H9 (cell line): ENCODE measurements around the gene LIPA. TPM values are rescaled to one million over a fixed set of nuclear protein-coding genes. Genes with fewer than 3 reads are reported as not detected.
A peak's percentile ranks its signal among the peaks of the same experiment; 100 is the strongest.

Experiments
- DNase-seq: peaks from one replicate; pipeline ENCODE4 v3.0.0-alpha.2; 2017
- H2AFZ ChIP-seq: one replicate; pipeline ENCODE4 v1.6.1; 2013; ENCODE audit warnings: mild to moderate bottlenecking, low read length, control low read depth, moderate library complexity
- H2AK5ac ChIP-seq: 2 replicates; pipeline ENCODE4 v1.6.1; 2013; ENCODE audit warnings: low read length, control low read depth, mixed read lengths; ENCODE audit not compliant: insufficient read length
- H2BK120ac ChIP-seq: one replicate; pipeline ENCODE4 v1.6.1; 2013; ENCODE audit warnings: low read depth, mild to moderate bottlenecking, low read length, control low read depth, inconsistent platforms; ENCODE audit not compliant: poor library complexity, severe bottlenecking
- H2BK12ac ChIP-seq: 2 replicates; pipeline ENCODE4 v1.6.1; 2013; ENCODE audit warnings: low read length, control low read depth, mixed read lengths, low read depth; ENCODE audit not compliant: insufficient read length
- H2BK15ac ChIP-seq: 2 replicates; pipeline ENCODE4 v1.6.1; 2013; ENCODE audit warnings: low read depth, low read length, control low read depth
- H2BK20ac ChIP-seq: one replicate; pipeline ENCODE4 v1.6.1; 2013; ENCODE audit warnings: low read depth, mild to moderate bottlenecking, low read length, control low read depth, inconsistent platforms; ENCODE audit not compliant: poor library complexity, severe bottlenecking
- H2BK5ac ChIP-seq: 2 replicates; pipeline ENCODE4 v1.6.1; 2013; ENCODE audit warnings: low read length, control low read depth, mixed read lengths; ENCODE audit not compliant: insufficient read length
- H3K14ac ChIP-seq: 2 replicates; pipeline ENCODE4 v1.6.1; 2013; ENCODE audit warnings: low read length, control low read depth; ENCODE audit not compliant: insufficient read depth
- H3K18ac ChIP-seq: 2 replicates; pipeline ENCODE4 v1.6.1; 2013; ENCODE audit warnings: low read depth, mild to moderate bottlenecking, mixed read lengths, low read length, control low read depth; ENCODE audit not compliant: insufficient read length
- H3K23ac ChIP-seq: 2 replicates; pipeline ENCODE4 v1.6.1; 2013; ENCODE audit warnings: low read length, control low read depth, mixed read lengths, low read depth; ENCODE audit not compliant: insufficient read length
- H3K23me2 ChIP-seq: 2 replicates; pipeline ENCODE4 v1.6.1; 2013; ENCODE audit warnings: low read depth, mild to moderate bottlenecking, mixed read lengths, low read length, control low read depth; ENCODE audit not compliant: insufficient read length, poor library complexity, severe bottlenecking
- H3K27ac ChIP-seq: 2 replicates; pipeline ENCODE4 v1.5.1; 2013; ENCODE audit warnings: low read length, control low read depth, mixed read lengths, low read depth; ENCODE audit not compliant: insufficient read length
- H3K27me3 ChIP-seq: 2 replicates; pipeline ENCODE4 v1.6.1; 2013; ENCODE audit warnings: low read length, control low read depth, inconsistent platforms; ENCODE audit not compliant: insufficient read depth
- H3K4ac ChIP-seq: 2 replicates; pipeline ENCODE4 v1.6.1; 2013; ENCODE audit warnings: low read depth, mild to moderate bottlenecking, control low read depth, inconsistent platforms, low read length, moderate library complexity
- H3K4me1 ChIP-seq: 2 replicates; pipeline ENCODE4 v1.6.1; 2013; ENCODE audit warnings: low read length, control low read depth, inconsistent platforms; ENCODE audit not compliant: insufficient read depth
- H3K4me2 ChIP-seq: 2 replicates; pipeline ENCODE4 v1.6.1; 2013; ENCODE audit warnings: low read length, control low read depth, mixed read lengths; ENCODE audit not compliant: insufficient read length, insufficient read depth
- H3K56ac ChIP-seq: 2 replicates; pipeline ENCODE4 v1.6.1; 2013; ENCODE audit warnings: low read depth, mild to moderate bottlenecking, mixed read lengths, low read length, control low read depth; ENCODE audit not compliant: insufficient read length
- H3K79me1 ChIP-seq: 2 replicates; pipeline ENCODE4 v1.6.1; 2013; ENCODE audit warnings: low read depth, mild to moderate bottlenecking, moderate library complexity, low read length, control low read depth, inconsistent platforms; ENCODE audit not compliant: insufficient read depth, poor library complexity, severe bottlenecking
- H3K79me2 ChIP-seq: 2 replicates; pipeline ENCODE4 v1.6.1; 2013; ENCODE audit warnings: low read length, control low read depth, inconsistent platforms; ENCODE audit not compliant: insufficient read depth
- H3K9ac ChIP-seq: 2 replicates; pipeline ENCODE4 v1.6.1; 2013; ENCODE audit warnings: low read length, control low read depth, mixed read lengths; ENCODE audit not compliant: insufficient read length; ENCODE audit errors: extremely low read depth
- H3K9me3 ChIP-seq: one replicate; pipeline ENCODE4 v1.6.1; 2013; ENCODE audit warnings: low read depth, low read length, inconsistent platforms; ENCODE audit not compliant: control insufficient read depth
- H3T11ph ChIP-seq: one replicate; pipeline ENCODE4 v1.6.1; 2013; ENCODE audit warnings: mild to moderate bottlenecking, low read length, control low read depth, inconsistent platforms
- H4K20me1 ChIP-seq: one replicate; pipeline ENCODE4 v1.6.1; 2013; ENCODE audit not compliant: control insufficient read depth, insufficient read length, insufficient read depth
- H4K5ac ChIP-seq: 2 replicates; pipeline ENCODE4 v1.6.1; 2013; ENCODE audit warnings: low read depth, mild to moderate bottlenecking, mixed read lengths, low read length, control low read depth; ENCODE audit not compliant: insufficient read length
- H4K8ac ChIP-seq: replicated peaks from 2 replicates; pipeline ENCODE4 v1.6.1; 2013; ENCODE audit warnings: low read length, control low read depth, mixed read lengths, low read depth; ENCODE audit not compliant: insufficient read length
- H4K91ac ChIP-seq: 2 replicates; pipeline ENCODE4 v1.6.1; 2013; ENCODE audit warnings: low read depth, mild to moderate bottlenecking, moderate library complexity, mixed read lengths, low read length, control low read depth; ENCODE audit not compliant: insufficient read length
- H3K27ac Mint-ChIP-seq, 3 experiments: 2 replicates in 2 of 3; 3 replicates in 1 of 3; pipeline ENCODE4 v1.8.0; 2020 to 2021; ENCODE audit warnings: mixed read lengths in 3 of 3, mild to moderate bottlenecking in 1 of 3, moderate library complexity in 1 of 3
- H3K27me3 Mint-ChIP-seq: 2 replicates; pipeline ENCODE4 v1.8.0; 2021; ENCODE audit warnings: low read depth, mild to moderate bottlenecking, moderate library complexity, mixed read lengths
- H3K36me3 Mint-ChIP-seq, 3 experiments: 2 replicates in 2 of 3; 3 replicates in 1 of 3; pipeline ENCODE4 v1.8.0; 2020 to 2021; ENCODE audit warnings: low read depth in 3 of 3, mixed read lengths in 3 of 3; ENCODE audit not compliant: insufficient read depth in 1 of 3
- H3K4me1 Mint-ChIP-seq, 2 experiments: 2 replicates each; pipeline ENCODE4 v1.8.0; 2020; ENCODE audit warnings: mixed read lengths in 2 of 2
- H3K4me3 Mint-ChIP-seq, 2 experiments: 2 replicates in 1 of 2; 3 replicates in 1 of 2; pipeline ENCODE4 v1.8.0; 2020 to 2021; ENCODE audit warnings: mild to moderate bottlenecking in 2 of 2, mixed read lengths in 2 of 2, moderate library complexity in 1 of 2
- H3K9me3 Mint-ChIP-seq, 2 experiments: 2 replicates in 1 of 2; 3 replicates in 1 of 2; pipeline ENCODE4 v1.8.0; 2020; ENCODE audit warnings: mild to moderate bottlenecking in 2 of 2, mixed read lengths in 2 of 2, moderate library complexity in 1 of 2
- whole genome bisulfite sequencing: extraction: QIAGEN DNeasy Blood & Tissue Kit; methylation state at CpG from one replicate; pipeline ENCODE4 v1.1.7; 2013; ENCODE audit warnings: missing lambda C conversion rate, low lambda C conversion rate, mixed read lengths; ENCODE audit not compliant: insufficient read length; ENCODE audit errors: extremely low coverage; 5-methylcytosine and 5-hydroxymethylcytosine counted together
- total RNA-seq: library from RNA; stranded (reverse); gene quantifications from 2 replicates; pipeline ENCODE4 v1.2.1, GENCODE V29; 2021
- TF ChIP-seq, protein P1 (sequence below): fragments of 200-600 bp; sonication (generic); conservative IDR thresholded peaks from 3 replicates; pipeline ENCODE4 v1.8.0; 2021; ENCODE audit warnings: antibody characterized with exemption, mild to moderate bottlenecking

LIPA gene
- total RNA-seq, 1 experiment from 2014 or later, result 20.9 TPM

GRCh38 chr10:89215511-89215910 lies 36.1 kb downstream of the LIPA start:
- Histone ChIP-seq H3K27me3 (no peaks in the 10 kb centered on the region), H2BK20ac (no peak overlapping the region), H3K56ac (no peak overlapping the region), H3K27ac (no peak overlapping the region), H3K9me3 (no peaks in the 10 kb centered on the region), H3K23me2 (no peaks in the 10 kb centered on the region), H3K14ac (no peak overlapping the region), H3K4me1 (no peaks in the 10 kb centered on the region), H3K23ac (no peak overlapping the region), H3K79me2 (no peaks in the 10 kb centered on the region), H3T11ph (no peak overlapping the region), H3K4ac (no peak overlapping the region), H2BK15ac (no peak overlapping the region), H2BK5ac (no peak overlapping the region), H3K4me2 (no peak overlapping the region), H2BK12ac (no peak overlapping the region), H3K79me1 (no peaks in the 10 kb centered on the region), H2BK120ac (no peak overlapping the region), H3K9ac (no peak overlapping the region), H4K20me1 (no peaks in the 10 kb centered on the region), H3K18ac (no peak overlapping the region), H2AFZ (no peak overlapping the region), H4K8ac (no peak overlapping the region), H4K91ac (no peak overlapping the region), H4K5ac (no peak overlapping the region), H2AK5ac (no peak overlapping the region)
- Mint-ChIP-seq H3K27me3 (peaks cover 8% of the 10 kb centered on the region), H3K4me3 (no peak overlapping the region), H3K27ac (0 out of 7 replicates have a peak overlapping the region, but pooled peaks of 1 of the 3 experiments have one; percentile 55), H3K4me1 (peaks cover under 1 to 7% of the 10 kb centered on the region in 2 experiments), H3K36me3 (peaks cover 0 to 2% (median 0%) of the 10 kb centered on the region in 3 experiments; a peak in 1 of 7 replicates), H3K9me3 (no peaks in the 10 kb centered on the region)
- TF ChIP-seq, protein P1, sequence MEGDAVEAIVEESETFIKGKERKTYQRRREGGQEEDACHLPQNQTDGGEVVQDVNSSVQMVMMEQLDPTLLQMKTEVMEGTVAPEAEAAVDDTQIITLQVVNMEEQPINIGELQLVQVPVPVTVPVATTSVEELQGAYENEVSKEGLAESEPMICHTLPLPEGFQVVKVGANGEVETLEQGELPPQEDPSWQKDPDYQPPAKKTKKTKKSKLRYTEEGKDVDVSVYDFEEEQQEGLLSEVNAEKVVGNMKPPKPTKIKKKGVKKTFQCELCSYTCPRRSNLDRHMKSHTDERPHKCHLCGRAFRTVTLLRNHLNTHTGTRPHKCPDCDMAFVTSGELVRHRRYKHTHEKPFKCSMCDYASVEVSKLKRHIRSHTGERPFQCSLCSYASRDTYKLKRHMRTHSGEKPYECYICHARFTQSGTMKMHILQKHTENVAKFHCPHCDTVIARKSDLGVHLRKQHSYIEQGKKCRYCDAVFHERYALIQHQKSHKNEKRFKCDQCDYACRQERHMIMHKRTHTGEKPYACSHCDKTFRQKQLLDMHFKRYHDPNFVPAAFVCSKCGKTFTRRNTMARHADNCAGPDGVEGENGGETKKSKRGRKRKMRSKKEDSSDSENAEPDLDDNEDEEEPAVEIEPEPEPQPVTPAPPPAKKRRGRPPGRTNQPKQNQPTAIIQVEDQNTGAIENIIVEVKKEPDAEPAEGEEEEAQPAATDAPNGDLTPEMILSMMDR, result no peak
- DNase-seq, result no peak
- no CpG with 5 or more reads among the region's 1 CpG for WGBS
